Bronchial epithelial cell (primary cell): Measurements from ENCODE around the gene SLC30A4. TPM values are rescaled to one million over a fixed set of nuclear protein-coding genes. Genes with fewer than 3 reads are reported as not detected.

Experiments
- DNase-seq: peaks from one replicate; pipeline ENCODE4 v3.0.0-alpha.2; 2010; ENCODE audit warnings: low read depth
- FAIRE-seq: peaks from 2 replicates; lab custom pipeline; 2011; peaks lifted over from hg19 to GRCh38; lab: Jason Lieb, UNC
- H3K27me3 ChIP-seq: 2 replicates; pipeline ENCODE4 v1.5.1; 2011; ENCODE audit warnings: low read length; ENCODE audit not compliant: control insufficient read depth, insufficient read depth
- H3K36me3 ChIP-seq: 2 replicates; pipeline ENCODE4 v1.5.1; 2011; ENCODE audit warnings: low read length; ENCODE audit not compliant: control insufficient read depth, insufficient read depth
- H3K4me3 ChIP-seq: 2 replicates; pipeline ENCODE4 v1.5.1; 2011; ENCODE audit warnings: mild to moderate bottlenecking, low read depth, low read length, control low read depth
- total RNA-seq: library from RNA; depleted of rRNA; stranded (reverse); fragments of >200 nt; gene quantifications from 2 replicates; pipeline ENCODE4 v1.2.1, GENCODE V29; 2014
- TF ChIP-seq, protein P1 (sequence below): IDR thresholded peaks from 2 replicates; pipeline ENCODE4 v1.5.1; 2011; ENCODE audit warnings: mild to moderate bottlenecking, moderate library complexity, low read length, control low read depth, inconsistent platforms; ENCODE audit not compliant: insufficient read depth, severe bottlenecking

SLC30A4 gene
- total RNA-seq, 1 donor from 2014 or later, result 3.4 TPM

DNA sequence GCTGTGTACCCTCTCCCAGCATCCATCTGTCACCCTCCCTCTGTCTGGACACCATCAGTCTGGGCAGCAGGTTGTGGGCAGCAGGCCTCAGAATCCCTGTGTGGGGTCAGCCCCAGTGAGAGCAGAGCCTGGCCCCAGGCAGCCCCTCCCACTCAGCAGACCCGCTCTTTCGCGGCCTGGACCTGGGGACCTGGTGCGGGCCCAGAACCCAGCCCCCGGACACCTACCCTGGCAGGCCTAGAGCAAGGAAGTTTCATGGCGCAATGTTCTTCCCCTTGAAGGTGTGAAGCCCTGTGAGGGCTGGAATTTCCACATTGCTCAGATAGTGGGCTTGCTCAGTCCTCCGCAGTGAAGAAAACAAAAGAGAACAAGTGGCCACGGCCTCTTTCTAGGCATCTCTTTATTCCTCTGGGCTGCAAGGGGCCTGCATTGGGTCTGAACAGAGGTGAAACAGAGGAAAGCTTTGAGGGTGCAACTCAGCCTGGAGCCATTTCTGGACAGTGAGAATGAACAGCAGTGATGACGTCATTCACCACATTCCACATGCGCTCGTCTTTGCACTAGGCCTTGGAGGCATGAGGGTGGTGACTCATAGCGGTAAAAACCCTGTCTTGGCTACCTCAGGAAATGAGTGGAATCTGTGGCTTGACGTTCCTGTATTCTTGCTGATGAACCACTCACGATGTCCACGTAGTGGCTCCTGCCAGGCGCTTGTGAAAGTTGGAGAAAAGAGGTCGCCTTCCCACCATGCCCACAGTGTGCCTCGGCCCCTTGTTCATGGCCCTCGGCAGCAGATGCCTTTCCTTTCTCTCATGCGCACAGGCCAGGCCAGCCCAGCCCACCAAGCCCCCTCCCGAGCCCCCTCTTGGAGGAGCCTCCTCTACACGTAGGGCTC is 66.1 kb downstream of the SLC30A4 start:
- FAIRE-seq (peak; percentile 94), DNase-seq (peak; percentile 99)
- H3K27me3 ChIP-seq, result no peaks in the 10 kb centered on the region
- TF ChIP-seq, protein P1, sequence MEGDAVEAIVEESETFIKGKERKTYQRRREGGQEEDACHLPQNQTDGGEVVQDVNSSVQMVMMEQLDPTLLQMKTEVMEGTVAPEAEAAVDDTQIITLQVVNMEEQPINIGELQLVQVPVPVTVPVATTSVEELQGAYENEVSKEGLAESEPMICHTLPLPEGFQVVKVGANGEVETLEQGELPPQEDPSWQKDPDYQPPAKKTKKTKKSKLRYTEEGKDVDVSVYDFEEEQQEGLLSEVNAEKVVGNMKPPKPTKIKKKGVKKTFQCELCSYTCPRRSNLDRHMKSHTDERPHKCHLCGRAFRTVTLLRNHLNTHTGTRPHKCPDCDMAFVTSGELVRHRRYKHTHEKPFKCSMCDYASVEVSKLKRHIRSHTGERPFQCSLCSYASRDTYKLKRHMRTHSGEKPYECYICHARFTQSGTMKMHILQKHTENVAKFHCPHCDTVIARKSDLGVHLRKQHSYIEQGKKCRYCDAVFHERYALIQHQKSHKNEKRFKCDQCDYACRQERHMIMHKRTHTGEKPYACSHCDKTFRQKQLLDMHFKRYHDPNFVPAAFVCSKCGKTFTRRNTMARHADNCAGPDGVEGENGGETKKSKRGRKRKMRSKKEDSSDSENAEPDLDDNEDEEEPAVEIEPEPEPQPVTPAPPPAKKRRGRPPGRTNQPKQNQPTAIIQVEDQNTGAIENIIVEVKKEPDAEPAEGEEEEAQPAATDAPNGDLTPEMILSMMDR, result no peak
- no peak overlapping the region for H3K4me3 ChIP-seq
- H3K36me3 ChIP-seq, result no peaks in the 10 kb centered on the region

DNA sequence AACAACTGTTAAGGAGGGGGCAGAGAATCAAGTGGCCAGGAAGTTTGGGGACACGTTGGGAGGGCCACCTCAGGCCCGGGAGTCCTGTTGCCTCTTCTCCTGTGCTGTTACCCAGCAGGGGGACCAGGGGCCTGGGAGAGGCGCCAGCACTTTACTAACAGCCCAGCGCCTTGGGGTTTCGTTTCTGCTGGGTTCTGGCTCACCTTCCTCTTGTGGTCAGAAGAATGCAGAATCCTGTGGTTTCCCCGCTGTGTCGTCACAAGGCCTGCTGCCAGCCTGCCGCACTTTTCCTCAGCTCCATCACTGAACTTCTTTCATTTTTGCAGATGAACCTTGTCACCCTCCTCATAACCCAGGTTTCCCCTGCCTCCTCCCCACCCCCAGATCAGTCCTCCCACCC is 67.7 kb downstream of the SLC30A4 start:
- no peak for FAIRE-seq

DNA sequence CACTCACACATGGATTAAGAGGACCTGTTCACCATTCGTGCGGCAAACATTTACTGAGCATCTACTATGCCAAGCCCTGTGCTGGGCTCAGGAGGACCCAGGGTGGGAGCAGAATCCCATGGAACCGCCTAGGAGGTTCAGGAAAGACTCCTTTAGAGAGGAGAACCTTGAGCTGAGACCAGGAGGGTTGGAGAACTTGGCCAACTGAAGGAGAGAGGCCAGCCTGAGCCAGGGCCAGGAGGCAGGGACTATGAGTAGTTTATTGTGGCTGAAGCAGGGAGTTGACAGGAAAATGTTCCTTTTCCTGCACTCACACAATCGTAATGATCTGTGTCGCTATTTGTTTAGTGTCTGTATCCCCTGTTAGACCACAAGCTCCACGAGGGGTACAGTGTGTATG is 71.3 kb downstream of the SLC30A4 start:
- Histone ChIP-seq H3K36me3 (no peaks in the 10 kb centered on the region), H3K27me3 (no peaks in the 10 kb centered on the region), H3K4me3 (no peak overlapping the region)
- DNase-seq (no peak), FAIRE-seq (no peak)
- TF ChIP-seq, protein P1, result no peak

More for the DNA sequence above, 67.7 kb downstream of the SLC30A4 start:
- Histone ChIP-seq H3K4me3 (no peak overlapping the region), H3K27me3 (no peaks in the 10 kb centered on the region), H3K36me3 (no peaks in the 10 kb centered on the region)
- peak; percentile 93 for DNase-seq
- TF ChIP-seq, protein P1, result peak; percentile 24

DNA sequence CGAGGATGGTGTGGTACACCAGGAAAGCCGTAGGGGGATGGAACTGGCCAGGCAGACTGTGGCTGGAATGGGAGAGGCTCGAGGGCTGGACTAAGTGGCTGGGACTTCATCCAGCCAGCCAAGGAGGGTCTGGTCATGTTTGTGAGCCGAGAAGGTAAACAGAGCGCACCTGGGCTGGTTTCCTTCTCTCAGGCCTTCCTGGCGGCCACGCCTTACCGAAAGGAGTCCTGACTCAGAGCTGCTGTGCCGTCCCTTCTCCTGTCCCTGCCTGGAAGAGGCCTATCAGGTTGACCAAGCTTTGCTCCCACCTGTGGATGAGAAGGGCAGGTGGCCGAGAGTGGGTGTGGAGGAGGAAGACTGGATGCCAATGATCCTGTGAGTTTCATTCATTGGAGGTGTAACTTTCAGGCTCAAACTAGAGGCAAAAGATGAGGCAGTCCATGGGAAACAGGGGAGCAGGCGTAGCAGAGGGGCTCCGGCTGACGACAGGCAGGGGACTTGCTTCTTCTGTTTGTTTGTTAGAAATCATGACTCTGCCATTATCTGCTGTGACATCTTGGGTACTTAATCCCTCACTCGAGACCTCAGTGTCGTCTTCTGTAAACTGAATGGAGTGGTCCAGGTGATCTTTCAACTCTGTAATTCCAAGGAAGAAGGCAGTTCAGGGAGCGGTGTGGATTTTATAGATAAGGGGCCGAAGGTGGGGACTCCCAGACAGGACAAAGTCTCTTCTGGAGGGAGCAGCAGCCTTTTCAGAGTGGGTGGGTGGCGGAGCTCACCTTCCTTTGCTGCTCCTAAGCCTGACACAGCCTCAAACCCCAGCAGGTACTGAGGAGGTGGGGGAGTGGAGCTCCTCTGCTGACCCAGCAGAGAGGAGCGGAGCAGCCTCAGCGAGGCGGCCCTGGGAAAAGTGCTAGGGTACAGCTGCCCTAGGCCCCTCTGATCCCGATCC is 72.4 kb downstream of the SLC30A4 start:
- Histone ChIP-seq H3K4me3 (no peak overlapping the region), H3K27me3 (no peaks in the 10 kb centered on the region), H3K36me3 (no peaks in the 10 kb centered on the region)
- TF ChIP-seq, protein P1, result no peak
- DNase-seq (peak; percentile 96), FAIRE-seq (peak; percentile 93)

- H3K27me3 ChIP-seq, result no peaks in the 10 kb centered on the region
- TF ChIP-seq, protein P1, result no peak
- no peak for FAIRE-seq
Measured at GRCh38 chr15:45449395-45449794, 73.2 kb downstream of the SLC30A4 start.

More at GRCh38 chr15:45449395-45449794, 73.2 kb downstream of the SLC30A4 start:
- no peak for DNase-seq
- Histone ChIP-seq H3K4me3 (no peak overlapping the region), H3K36me3 (no peaks in the 10 kb centered on the region)
